ENCODE results near the gene STKLD1. TPM values are rescaled to one million over a fixed set of nuclear protein-coding genes. Genes with fewer than 3 reads are reported as not detected.
"Not testable (repeated sequence)": the region's sequence is repeated elsewhere in the genome, so short reads cannot be mapped to it uniquely, and the experiment has no call there.

Gene STKLD1
- total RNA-seq, 1 donor from 2014 or later: 0.26 TPM

DNA sequence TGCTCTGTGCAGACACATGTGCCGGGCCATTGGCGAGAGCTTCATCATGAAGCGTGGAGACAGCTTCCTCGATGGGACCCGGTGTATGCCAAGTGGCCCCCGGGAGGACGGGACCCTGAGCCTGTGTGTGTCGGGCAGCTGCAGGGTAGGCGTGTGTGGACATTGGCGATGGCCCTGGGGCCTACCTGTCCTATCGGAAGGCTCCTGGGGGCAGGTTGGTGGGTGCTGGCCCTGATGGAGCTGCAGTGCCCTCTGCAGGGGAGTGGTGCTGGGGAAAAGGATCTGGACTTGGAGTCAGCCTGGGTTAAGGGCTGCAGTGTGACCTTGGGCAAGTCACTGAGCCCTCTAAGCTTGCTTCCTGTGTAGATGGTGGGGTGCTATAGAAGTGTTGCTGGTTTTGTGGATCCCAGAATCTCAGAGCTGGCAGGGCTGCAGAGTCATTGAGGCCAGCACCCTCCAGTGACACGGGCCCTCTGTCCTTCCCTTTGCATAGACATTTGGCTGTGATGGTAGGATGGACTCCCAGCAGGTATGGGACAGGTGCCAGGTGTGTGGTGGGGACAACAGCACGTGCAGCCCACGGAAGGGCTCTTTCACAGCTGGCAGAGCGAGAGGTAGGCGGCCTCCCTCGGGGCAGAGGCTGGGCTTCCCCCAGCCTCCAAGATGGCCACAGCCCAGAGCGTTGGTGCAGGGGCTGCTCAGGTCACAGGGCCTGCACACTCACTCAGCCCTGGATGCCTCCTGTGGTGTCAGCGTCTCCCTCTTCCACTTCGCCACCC is 61.8 kb downstream of the STKLD1 start:
- DNase-seq (ENCODE audit: low read depth in 2 of 2): no peak

DNA sequence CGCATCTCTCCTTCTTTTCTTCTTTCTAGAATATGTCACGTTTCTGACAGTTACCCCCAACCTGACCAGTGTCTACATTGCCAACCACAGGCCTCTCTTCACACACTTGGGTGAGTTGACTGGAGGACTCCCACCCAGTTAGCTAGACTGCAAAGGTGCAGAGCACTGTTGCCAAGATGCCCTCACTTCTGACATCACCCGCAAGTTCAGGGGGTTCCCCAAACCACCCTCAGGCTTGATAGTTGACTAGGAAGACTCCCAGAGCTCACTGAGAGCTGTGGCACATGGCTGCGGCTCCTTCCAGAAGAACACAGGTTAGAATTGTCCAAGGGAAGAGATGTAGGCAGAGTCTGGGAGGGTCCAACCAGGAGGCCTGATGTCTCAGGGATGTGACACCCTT is 63.2 kb downstream of the STKLD1 start:
- DNase-seq (ENCODE audit: low read depth in 2 of 2): no peak

DNA sequence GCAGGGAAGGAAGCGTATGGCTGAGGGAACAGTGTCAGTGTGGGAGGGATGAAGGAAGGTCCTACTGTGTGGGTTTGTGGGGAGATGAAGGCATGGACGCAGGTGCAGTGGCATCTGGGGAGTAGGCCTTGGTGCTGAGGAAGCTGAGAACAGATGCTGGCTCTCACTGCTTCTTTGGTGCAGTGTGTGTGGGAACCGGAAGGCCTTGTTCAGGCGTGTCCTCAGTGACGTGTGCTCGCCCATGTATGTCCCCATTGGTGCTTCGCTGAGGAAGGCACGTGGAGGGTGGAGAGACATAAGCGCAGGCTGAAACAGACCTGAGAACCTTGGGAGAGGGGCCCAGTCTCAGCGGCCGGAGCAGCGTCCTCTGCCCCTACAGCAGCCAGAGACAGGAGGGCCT is 64.7 kb downstream of the STKLD1 start:
- DNase-seq (ENCODE audit: low read depth in 2 of 2): no peak

DNA sequence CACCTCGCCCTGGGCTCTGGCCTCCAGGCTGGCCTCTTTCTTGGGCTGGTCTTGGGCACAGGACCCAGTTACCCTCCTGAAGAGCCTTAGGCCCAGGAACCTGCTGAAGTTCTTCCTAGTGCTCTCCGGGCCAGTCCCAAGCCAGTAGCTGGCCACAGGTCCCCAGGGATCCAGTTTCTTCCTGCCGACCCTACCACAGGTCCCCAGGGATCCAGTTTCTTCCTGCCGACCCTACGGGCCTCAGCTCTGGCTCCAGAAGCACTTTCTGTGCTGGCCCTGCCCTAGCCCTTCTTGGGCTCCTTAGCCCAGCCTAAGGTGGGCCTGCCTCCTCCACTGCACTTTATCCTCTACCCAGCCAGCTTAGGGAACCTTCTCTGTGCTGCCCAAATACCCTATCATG is 65.4 kb downstream of the STKLD1 start:
- DNase-seq (ENCODE audit: low read depth in 2 of 2): no peak

DNA sequence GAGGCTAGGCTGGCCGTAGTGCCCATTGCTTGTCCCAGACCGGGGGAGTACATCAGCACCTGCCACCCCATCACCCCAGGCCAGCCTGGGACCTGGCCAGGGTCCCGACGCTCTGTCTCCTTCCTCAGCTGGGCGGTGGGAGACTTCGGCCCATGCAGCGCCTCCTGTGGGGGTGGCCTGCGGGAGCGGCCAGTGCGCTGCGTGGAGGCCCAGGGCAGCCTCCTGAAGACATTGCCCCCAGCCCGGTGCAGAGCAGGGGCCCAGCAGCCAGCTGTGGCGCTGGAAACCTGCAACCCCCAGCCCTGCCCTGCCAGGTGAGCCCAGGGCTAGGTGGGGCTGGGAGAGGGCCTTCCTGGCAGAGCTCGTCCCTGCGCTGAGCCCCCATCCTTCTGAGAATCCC is 67.1 kb downstream of the STKLD1 start:
- DNase-seq (ENCODE audit: low read depth in 2 of 2): no peak

DNA sequence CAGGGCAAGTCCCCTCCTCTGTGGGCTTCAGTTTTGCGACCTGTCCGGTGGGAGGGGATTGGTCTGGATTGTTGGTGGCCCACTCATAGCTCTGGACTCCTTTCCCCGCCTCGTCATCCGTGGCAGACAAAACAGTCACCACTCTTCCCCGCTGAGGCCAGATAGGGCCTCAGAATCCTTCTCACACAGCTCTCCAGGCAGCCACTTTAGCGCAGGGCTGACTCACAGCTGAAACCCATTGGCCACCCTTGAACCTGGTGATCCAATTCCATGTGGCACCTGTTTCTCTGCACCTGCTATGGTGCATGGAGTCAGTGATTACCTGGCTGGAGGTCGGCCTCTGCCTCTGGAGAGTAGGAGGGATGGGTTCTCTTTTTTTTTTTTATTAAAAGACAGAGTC is 67.8 kb downstream of the STKLD1 start:
- DNase-seq (ENCODE audit: low read depth in 2 of 2): no peak

DNA sequence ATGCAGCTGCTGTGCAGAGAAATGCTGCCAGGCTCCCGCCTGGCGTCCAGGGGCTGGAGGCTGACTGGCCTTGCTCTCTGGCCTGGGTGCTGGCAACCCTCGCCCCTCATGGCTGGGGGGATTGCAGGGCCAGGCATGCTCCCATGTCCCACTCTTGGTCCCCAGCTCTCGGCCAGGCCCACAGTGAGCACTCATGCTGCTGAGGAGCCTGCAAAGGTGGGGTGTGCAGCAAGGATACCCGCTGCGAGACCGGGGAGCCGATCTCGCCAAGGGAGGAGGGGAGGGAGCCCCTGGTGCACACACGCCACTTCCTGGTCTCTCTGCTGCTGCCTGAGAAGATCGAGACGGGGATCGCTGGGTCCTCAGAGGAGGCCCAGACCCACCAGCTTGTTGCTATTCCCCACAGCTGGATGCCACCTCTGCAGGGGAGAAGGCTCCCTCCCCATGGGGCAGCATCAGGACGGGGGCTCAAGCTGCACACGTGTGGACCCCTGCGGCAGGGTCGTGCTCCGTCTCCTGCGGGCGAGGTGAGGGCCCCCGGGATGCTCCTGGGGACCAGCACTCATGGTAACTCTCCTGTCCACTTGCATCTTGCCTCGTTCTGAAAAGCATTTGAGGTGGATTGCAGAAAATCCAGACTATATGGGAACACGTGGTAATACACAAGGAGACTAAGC is 69.3 kb downstream of the STKLD1 start:
- DNase-seq (ENCODE audit: low read depth in 2 of 2): no peak

DNA sequence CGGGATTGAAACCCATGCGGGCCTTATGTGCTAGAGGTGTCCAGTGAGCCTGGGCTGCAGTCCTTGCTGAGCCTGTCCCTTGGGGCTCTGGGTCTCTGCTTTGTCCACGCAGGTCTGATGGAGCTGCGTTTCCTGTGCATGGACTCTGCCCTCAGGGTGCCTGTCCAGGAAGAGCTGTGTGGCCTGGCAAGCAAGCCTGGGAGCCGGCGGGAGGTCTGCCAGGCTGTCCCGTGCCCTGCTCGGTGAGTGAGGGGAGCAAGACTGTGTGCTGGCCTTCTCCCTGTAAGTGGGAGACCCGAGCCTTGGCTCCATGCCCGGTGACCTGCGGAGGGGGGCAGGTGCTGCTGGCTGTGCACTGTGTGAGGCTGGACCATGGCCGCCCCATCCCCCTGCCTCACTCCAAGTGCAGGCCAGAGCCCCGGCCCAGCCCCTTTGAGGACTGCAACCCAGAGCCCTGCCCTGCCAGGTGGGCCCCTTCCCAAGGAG is 72.4 kb downstream of the STKLD1 start:
- no peak for DNase-seq (ENCODE audit: low read depth in 2 of 2)

DNA sequence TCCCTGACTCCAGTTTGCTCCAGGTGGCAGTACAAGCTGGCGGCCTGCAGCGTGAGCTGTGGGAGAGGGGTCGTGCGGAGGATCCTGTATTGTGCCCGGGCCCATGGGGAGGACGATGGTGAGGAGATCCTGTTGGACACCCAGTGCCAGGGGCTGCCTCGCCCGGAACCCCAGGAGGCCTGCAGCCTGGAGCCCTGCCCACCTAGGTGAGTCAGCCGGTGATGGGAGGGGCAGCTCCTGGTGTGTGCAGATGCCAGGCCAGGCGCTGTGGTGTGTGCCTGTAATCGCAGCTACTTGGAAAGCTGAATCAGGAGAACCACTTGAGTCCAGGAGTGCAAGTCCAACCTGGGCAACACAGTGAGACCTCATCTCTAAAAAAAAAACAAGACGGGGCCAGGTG is 73.6 kb downstream of the STKLD1 start:
- no peak for DNase-seq (ENCODE audit: low read depth in 2 of 2)

DNA sequence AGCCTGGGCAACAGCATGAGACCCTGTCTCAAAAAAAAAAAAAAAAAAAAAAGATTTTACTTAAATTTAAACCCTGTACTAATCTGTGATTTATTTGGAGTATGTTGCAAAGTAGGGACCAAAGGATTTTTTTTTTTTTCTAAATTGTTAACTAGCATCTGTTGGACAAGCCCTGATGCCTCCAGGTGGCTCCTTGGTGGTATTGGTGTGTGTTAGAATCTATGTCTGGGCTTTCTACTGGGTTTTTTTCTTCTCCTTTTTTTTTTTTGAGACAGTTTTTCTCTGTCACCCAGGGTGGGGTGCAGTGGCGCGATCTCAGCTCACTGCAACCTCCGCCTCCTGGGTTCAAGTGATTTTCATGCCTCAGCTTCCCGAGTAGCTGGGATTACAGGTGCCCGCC is 75.7 kb downstream of the STKLD1 start:
- not testable (repeated sequence) for DNase-seq (ENCODE audit: low read depth in 2 of 2)

DNA sequence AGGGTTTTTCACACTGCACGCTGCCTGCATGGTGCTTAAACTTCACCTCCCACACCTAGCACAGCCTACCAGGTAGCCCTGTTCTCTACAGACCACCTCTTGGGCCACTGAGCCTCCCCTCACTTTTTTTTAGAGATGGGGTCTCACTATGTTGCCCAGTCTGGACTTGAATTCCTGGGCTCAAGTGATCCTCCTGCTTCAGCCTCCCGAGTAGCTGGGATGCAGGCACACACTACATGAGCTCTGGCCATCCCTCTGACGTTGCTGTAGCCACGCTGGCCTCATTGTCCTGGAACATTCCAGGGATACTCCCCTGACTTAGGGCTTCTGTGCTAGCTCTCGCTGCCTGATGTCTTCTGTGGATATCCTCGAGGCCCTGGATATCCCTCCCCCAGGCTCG is 76.4 kb downstream of the STKLD1 start:
- no peak for DNase-seq (ENCODE audit: low read depth in 2 of 2)

DNA sequence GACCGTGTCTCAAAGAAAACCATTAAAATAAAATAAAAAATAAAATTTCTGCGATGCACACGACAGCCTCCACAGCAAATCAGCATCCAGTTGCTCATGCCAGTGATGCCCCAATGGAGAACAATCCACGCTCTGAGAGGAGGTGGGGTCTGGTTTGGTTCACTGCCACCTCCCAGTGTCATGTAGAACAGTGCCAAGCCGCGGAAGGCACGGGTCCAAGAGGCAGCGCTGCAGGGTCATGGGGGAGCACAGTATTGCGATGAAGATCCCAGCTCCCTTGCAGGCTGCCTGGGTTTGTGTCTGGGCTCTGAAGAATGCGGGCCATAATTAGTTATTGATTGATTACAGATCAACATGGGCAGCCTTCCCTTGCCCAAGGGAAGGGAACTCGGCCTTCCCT is 77.5 kb downstream of the STKLD1 start:
- no peak for DNase-seq (ENCODE audit: low read depth in 2 of 2)

DNA sequence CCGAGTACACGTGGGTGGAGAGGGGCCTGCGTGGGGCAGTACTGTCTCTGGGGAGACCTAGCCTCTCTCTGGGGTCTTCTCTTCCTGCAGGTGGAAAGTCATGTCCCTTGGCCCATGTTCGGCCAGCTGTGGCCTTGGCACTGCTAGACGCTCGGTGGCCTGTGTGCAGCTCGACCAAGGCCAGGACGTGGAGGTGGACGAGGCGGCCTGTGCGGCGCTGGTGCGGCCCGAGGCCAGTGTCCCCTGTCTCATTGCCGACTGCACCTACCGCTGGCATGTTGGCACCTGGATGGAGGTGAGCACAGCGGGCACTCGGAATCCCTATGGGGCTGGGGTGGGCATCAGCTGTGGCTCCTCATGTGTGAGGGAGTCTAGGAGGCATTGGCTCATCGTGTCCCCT is 78.2 kb downstream of the STKLD1 start:
- DNase-seq (ENCODE audit: low read depth in 2 of 2): no peak

DNA sequence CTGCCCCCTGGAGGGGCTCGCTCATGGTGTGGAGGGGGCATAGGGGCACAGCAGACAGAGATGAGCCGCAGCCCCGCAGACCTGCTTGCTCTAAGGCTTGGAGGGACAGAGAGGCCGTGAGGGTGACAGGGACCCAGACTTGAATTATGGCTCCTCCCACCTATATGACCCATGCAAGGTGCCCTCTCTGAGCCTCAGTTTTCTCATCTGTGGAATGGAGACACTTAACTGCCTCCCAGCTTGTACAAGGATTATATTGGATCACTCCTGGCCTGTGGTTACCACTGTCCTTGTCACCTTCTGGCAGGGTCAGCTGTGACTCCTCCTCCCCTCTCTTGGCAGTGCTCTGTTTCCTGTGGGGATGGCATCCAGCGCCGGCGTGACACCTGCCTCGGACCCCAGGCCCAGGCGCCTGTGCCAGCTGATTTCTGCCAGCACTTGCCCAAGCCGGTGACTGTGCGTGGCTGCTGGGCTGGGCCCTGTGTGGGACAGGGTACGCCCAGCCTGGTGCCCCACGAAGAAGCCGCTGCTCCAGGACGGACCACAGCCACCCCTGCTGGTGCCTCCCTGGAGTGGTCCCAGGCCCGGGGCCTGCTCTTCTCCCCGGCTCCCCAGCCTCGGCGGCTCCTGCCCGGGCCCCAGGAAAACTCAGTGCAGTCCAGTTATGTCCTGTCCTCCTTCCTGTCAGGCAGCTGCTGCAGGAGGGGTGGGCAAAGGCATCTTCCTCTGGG is 78.9 kb downstream of the STKLD1 start:
- DNase-seq (ENCODE audit: low read depth in 2 of 2): no peak

Other genes starting within 250 kb of the STKLD1 start
- 21.3 and 37.7 TPM in 2 replicates for gene GBGT1, start 212.5 kb upstream of the STKLD1 start, total RNA-seq
- gene OBP2B, start 167.1 kb upstream of the STKLD1 start, total RNA-seq: not detected in 2 replicates
- 0.39 and 0.63 TPM in 2 replicates for gene ABO, start 101.2 kb upstream of the STKLD1 start, total RNA-seq
- gene SURF6, start 40.2 kb upstream of the STKLD1 start, total RNA-seq: 5.3 and 7.3 TPM in 2 replicates
- gene MED22, start 28.2 kb upstream of the STKLD1 start, total RNA-seq: 10.3 and 19.1 TPM in 2 replicates
- 1,768 and 1,981 TPM in 2 replicates for gene RPL7A, start 28.1 kb upstream of the STKLD1 start, total RNA-seq
- 19.7 and 21.6 TPM in 2 replicates for gene SURF1, start 19.9 kb upstream of the STKLD1 start, total RNA-seq
- 9.6 and 15.3 TPM in 2 replicates for gene SURF2, start 19.8 kb upstream of the STKLD1 start, total RNA-seq
- 270 and 365 TPM in 2 replicates for gene SURF4, start 306 bp upstream of the STKLD1 start, total RNA-seq
- gene REXO4, start 41.6 kb downstream of the STKLD1 start, total RNA-seq: 12.1 and 13.3 TPM in 2 replicates
- 0.39 and 1.0 TPM in 2 replicates for gene ADAMTS13, start 46.0 kb downstream of the STKLD1 start, total RNA-seq
- gene CACFD1, start 83.6 kb downstream of the STKLD1 start, total RNA-seq: 6.5 and 15.2 TPM in 2 replicates
- 19.7 and 24.4 TPM in 2 replicates for gene SLC2A6, start 102.7 kb downstream of the STKLD1 start, total RNA-seq
- not detected in 2 replicates for gene MYMK, start 148.6 kb downstream of the STKLD1 start, total RNA-seq
- gene ADAMTSL2, start 158.3 kb downstream of the STKLD1 start, total RNA-seq: under 0.01 TPM in 2 replicates
- gene FAM163B, start 233.0 kb downstream of the STKLD1 start, total RNA-seq: not detected in 2 replicates